NCI-H2081 treated with DMSO at 0.1 percent for 48 hours (cell line): ENCODE measurements around the gene FCRL4.
"Not testable (repeated sequence)": the region's sequence is repeated elsewhere in the genome, so short reads cannot be mapped to it uniquely, and the experiment has no call there.

Experiments used
- DNase-seq: peaks from one replicate; lab custom pipeline; 2025; lab: John Stamatoyannopoulos, UW

Gene FCRL4

DNA sequence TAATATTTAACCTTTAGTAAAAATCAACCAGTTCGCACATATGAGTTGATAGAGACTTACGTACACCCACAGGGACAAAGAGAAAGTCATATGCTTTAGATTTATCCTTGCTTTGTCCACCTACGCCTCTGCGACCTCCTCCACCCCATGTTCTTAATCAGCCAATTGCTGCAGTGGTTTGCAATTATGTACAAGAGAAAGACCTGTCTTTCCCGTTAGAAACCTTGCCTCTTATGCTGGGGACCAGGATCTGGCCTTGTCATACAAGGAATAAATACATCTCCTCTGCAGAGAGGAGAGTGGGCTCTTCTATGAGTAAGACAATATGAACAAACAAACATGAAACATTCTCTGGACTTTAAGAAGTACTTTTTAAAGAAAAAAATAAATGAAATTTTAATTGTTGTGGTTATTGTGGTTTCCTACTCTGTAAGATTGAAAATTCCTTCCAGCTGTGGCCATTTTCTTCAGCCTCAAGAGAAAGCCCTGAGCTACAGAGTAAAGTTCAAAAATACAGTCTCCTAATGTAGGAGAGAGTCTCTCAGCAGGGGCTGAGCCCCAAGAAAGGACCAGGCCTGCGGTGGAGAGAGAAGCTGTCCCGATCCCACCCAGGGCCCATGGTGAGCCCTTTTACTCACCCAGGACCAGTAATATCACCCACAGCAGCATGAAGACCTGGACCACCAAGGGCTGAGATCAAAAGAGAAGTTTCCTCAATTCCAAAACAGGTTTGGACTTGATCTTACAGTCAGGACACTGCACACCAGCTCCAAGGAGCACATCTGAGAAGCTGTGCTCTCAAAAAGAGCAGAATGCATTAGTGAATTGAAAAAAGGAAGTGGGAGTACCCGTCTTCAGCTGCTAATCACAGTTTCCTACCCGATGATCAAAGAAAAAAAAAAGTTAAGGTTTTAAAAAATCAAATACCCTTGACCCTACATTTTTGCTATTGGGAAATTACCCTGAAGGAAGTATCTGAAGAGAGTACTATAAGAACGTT, 45.9 kb downstream of the FCRL4 start, which contains the start of gene FCRL5:
FCRL5 (minus strand) TSS at position 822 of the 1,000 bp plus-strand sequence; CDS start at position 669, 153 bp downstream.
- DNase-seq: no peak

DNA sequence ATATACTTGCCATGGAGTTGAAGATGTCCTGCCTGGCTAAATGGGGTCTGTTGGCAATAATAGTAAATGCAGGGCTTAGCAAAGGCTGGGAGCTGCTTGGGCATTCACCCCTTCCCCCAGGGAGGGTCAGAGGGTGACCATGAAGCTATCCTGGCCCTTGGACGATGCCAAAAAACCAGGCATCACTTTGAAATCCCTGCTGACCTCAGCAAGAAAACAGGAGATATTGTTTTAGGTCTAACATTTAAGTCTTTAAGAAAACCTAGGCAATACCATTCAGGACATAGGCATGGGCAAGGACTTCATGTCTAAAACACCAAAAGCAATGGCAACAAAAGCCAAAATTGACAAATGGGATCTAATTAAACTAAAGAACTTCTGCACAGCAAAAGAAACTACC, 49.8 kb downstream of the FCRL4 start:
- DNase-seq: not testable (repeated sequence)

DNA sequence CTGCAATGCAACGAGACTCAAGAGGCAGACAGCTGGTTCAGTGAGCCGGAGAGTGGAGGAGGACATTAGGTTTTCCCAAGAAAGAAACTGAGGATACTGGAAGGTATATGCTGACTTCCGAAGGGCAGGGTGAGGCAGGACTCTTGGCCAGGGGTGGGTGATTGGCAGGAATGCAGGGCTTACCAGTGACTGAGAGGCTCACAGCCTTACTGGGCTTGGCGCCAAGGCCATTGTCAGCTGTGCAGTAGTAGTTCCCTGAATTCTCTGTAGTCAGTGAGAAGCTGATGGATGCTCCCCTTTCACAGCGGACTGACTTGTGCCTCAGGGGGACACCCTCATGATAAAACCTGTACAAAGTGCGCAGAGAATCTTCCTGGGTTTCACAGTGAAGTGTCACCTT, 55.2 kb downstream of the FCRL4 start:
- DNase-seq: no peak

DNA sequence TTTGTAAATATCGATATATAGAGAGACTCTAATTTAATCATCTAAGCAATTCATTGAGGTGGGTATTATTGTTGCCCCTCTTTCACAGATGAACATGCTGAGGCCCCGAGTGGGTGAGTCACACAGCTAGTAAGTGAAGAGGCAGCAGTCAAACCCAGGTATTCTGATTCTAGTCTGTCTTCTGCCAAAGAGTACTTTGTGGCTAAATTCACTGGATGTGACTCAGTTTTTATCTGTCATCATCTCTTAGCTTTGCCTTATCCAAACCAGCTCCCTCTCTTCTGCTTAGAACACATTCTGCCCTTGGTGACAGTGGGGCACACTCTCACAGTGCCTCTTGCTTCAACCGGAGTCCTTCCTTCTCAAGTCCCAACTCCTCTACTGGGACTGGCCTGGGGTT, 57.0 kb downstream of the FCRL4 start:
- DNase-seq: no peak

DNA sequence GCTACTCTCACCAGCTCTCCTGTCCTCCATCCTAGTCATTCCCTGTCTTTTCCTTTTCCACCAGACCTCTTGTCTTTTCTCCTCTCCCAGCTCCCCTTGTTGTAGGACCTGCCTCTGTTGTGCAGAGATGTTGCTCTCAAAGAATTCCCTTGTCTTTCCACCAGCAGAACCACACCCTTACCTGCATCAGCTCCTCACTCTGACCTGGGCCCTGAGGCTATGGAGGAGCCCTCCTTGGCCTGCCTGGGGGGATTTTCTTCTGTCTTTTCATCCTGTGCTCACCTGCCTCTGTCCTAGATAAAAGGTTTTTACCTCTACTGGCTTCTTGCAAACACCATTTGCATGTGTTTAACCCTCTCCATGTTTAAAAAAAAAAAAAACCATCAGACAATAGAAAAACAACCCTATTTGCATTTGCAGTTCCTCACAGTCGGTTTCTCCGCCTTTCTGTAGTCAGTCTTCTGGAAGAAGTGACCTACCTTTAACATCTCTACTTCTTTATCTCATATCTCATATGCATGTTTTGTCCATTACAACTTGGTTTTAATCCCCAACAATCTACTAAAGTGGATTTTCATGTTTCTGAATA, 57.6 kb downstream of the FCRL4 start:
- DNase-seq: no peak

DNA sequence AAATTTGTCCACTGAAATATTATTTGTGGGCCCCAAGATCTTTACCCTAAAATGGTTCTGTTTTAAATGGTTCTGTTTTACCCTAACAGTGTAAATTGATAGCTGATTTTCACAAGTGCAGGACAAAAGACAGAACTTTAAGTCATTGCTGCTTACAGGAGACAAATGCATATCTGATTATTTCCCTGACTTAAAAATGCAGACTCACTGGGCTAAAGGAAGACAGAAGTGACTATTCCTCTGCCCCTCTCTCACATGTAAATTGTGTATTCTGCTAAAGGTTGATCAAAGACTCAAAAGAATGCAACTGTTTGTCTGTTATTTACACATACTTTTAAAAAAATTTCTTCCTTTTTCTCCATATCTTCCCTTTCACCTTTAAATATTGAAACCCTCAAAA, 58.3 kb downstream of the FCRL4 start:
- no peak for DNase-seq

DNA sequence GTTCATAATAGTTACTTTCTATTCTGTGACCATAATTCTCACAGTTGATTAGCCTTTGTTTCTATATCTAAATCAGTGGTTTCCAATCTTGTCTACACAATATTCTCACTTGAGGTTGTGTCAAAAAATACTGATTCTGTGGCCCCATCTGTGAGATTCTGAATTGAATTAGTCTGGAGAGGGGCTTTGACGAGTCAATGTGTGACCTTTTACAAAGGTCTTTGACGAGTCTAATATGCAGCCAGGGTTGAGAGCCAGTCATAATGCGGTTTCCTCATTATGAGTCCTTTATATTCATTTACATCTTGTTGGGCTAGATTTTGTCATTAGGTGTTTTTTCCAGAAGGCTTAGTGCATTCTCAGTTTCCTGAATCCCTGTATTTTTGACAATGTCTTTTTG, 65.3 kb downstream of the FCRL4 start:
- DNase-seq: no peak

DNA sequence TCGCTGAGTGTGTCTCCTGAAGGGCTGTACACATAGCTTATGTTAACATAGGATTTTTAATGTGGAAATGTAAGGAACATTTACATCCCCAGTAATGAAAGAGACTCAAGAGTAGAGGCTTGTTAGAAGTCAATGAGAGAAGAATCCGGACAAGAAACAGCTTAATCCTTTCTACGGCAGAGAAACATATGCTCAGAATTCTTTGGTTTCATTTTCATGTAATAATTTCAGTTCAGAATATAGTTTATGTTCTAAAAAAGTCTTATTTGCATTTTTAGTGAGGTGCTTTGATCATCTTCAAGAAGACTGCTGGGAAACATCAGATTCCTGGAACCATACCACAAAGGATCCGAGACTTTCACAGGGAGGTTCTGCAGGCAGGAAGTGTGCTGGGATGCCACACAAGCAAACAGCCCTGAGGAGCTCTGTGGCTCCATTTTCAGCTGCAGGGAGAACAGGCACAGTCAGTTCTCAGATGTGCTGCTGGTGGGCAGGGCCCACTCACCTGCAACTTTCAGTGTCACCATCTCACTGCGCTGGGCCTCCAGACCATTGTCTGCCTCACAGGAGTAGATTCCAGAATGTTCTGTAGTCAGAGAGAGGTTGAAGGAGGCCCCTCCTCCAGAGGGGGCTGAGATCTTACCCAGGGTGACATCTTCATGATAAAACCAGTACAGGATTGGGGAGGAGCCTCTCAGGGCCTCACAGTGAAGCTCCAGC, 74.0 kb downstream of the FCRL4 start:
- DNase-seq: no peak
